ENCODE results near the gene PIGC. TPM values are rescaled to one million over a fixed set of nuclear protein-coding genes. Genes with fewer than 3 reads are reported as not detected.

PIGC gene
- total and polyA plus RNA-seq, 4 donors: 8.6 to 18.4 (median 13.2) TPM

DNA sequence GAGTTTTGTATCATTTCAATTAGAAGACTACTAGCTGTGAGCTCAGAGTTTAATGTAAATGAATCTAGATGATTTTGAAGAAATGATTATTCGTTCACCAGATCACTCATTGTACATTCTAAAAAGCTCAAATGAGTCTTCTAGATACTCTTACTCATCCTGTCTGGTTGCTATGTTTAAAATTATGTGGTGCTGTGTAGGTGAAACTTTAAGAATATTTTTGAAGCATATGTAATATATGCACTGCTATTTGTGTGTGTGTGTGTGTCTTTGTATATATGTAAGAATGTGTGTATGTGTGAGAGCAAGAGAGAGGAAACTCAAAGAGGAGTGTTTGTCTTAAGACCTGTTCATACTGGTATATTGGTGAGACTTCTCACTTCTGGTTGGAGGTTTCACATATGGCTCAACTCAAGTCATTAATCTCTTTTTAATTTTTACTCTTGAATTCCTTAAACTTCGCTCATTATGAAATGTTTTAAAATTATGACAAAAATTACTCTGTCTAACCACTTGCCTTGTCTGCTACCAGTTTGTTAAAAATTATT, 32.0 kb downstream of the PIGC start:
- H3K9me3 ChIP-seq (ENCODE audit: control insufficient read depth in 4 of 4, low read length in 3 of 4): no peaks in the 10 kb centered on the region
- no peak for TF ChIP-seq NR2F2 (IDR thresholded peaks at IDR 0.05)
- no peak for TF ChIP-seq EGR1 (IDR thresholded peaks at IDR 0.05; ENCODE audit: low read depth in 2 of 2)
- no peak for TF ChIP-seq FOXA1 (IDR thresholded peaks at IDR 0.05)
- no peak for TF ChIP-seq GABPA (IDR thresholded peaks at IDR 0.05 in 1 of 2, conservative IDR thresholded peaks at IDR 0.05 in 1 of 2)
- no peak for TF ChIP-seq HNF4G (IDR thresholded peaks at IDR 0.05)
- no peak for TF ChIP-seq SP1 (IDR thresholded peaks at IDR 0.05)
- no peak for TF ChIP-seq JUND (IDR thresholded peaks at IDR 0.05)
- no peak for TF ChIP-seq RXRA (IDR thresholded peaks at IDR 0.05)
- no peak for TF ChIP-seq HNF4A (conservative IDR thresholded peaks at IDR 0.05)
- TF ChIP-seq YY1 (IDR thresholded peaks at IDR 0.05): no peak
- TF ChIP-seq, protein P1, sequence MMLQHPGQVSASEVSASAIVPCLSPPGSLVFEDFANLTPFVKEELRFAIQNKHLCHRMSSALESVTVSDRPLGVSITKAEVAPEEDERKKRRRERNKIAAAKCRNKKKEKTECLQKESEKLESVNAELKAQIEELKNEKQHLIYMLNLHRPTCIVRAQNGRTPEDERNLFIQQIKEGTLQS (IDR thresholded peaks at IDR 0.05): no peak
- TF ChIP-seq TAF1 (conservative IDR thresholded peaks at IDR 0.05): no peak
- TF ChIP-seq, protein P2, sequence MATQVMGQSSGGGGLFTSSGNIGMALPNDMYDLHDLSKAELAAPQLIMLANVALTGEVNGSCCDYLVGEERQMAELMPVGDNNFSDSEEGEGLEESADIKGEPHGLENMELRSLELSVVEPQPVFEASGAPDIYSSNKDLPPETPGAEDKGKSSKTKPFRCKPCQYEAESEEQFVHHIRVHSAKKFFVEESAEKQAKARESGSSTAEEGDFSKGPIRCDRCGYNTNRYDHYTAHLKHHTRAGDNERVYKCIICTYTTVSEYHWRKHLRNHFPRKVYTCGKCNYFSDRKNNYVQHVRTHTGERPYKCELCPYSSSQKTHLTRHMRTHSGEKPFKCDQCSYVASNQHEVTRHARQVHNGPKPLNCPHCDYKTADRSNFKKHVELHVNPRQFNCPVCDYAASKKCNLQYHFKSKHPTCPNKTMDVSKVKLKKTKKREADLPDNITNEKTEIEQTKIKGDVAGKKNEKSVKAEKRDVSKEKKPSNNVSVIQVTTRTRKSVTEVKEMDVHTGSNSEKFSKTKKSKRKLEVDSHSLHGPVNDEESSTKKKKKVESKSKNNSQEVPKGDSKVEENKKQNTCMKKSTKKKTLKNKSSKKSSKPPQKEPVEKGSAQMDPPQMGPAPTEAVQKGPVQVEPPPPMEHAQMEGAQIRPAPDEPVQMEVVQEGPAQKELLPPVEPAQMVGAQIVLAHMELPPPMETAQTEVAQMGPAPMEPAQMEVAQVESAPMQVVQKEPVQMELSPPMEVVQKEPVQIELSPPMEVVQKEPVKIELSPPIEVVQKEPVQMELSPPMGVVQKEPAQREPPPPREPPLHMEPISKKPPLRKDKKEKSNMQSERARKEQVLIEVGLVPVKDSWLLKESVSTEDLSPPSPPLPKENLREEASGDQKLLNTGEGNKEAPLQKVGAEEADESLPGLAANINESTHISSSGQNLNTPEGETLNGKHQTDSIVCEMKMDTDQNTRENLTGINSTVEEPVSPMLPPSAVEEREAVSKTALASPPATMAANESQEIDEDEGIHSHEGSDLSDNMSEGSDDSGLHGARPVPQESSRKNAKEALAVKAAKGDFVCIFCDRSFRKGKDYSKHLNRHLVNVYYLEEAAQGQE (IDR thresholded peaks at IDR 0.05): no peak
- no peak for TF ChIP-seq FOXA2 (IDR thresholded peaks at IDR 0.05)
- TF ChIP-seq, protein P3, sequence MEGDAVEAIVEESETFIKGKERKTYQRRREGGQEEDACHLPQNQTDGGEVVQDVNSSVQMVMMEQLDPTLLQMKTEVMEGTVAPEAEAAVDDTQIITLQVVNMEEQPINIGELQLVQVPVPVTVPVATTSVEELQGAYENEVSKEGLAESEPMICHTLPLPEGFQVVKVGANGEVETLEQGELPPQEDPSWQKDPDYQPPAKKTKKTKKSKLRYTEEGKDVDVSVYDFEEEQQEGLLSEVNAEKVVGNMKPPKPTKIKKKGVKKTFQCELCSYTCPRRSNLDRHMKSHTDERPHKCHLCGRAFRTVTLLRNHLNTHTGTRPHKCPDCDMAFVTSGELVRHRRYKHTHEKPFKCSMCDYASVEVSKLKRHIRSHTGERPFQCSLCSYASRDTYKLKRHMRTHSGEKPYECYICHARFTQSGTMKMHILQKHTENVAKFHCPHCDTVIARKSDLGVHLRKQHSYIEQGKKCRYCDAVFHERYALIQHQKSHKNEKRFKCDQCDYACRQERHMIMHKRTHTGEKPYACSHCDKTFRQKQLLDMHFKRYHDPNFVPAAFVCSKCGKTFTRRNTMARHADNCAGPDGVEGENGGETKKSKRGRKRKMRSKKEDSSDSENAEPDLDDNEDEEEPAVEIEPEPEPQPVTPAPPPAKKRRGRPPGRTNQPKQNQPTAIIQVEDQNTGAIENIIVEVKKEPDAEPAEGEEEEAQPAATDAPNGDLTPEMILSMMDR (IDR thresholded peaks at IDR 0.05; ENCODE audit: low read depth, low read length, missing input control): no peak
- TF ChIP-seq, protein P4, sequence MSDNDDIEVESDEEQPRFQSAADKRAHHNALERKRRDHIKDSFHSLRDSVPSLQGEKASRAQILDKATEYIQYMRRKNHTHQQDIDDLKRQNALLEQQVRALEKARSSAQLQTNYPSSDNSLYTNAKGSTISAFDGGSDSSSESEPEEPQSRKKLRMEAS (IDR thresholded peaks at IDR 0.05): no peak
- no peak for TF ChIP-seq RAD21 (IDR thresholded peaks at IDR 0.05)
- WGBS: 92% methylated on average over 2 of the region's 2 CpGs
- no peak overlapping the region for H3K4me3 ChIP-seq (ENCODE audit: low read depth in 1 of 3, low read length in 3 of 3)
- H3K36me3 ChIP-seq (ENCODE audit: control insufficient read depth in 4 of 4, insufficient read depth in 3 of 4, low read depth in 1 of 4, low read length in 3 of 4): no peaks in the 10 kb centered on the region
- H3K9ac ChIP-seq (ENCODE audit: low read depth in 1 of 2, low read length in 2 of 2): no peak overlapping the region
- no peak overlapping the region for H3K27ac ChIP-seq (ENCODE audit: low read depth in 1 of 2, low read length in 2 of 2)
- no peaks in the 10 kb centered on the region for H3K4me1 ChIP-seq (ENCODE audit: control insufficient read depth in 4 of 4, insufficient read depth in 4 of 4, low read length in 3 of 4)
- DNase-seq (ENCODE audit: low spot score): no peak
- H3K27me3 ChIP-seq (ENCODE audit: control insufficient read depth in 4 of 4, insufficient read depth in 4 of 4, low read length in 3 of 4): no peaks in the 10 kb centered on the region

DNA sequence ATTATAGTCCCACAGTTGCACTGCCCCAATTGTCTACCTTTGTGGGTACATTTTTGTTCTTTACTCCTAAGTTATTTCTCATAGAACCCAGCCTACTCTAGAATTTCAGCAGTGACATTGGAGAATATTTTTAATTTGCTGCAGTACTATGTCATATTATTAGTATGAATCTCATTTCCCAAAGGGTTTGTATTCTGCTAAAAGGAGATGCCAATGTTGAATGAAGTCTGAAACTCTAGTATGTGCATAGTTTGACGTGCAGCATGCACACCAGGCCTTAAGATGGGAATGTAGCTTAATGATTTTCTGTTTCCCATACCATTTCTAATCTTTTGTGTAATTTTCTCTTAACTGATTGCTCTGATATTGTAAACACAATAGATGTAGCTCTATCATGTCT, 33.8 kb downstream of the PIGC start:
- no peak for DNase-seq (ENCODE audit: low spot score)
- H3K27me3 ChIP-seq (ENCODE audit: control insufficient read depth in 4 of 4, insufficient read depth in 4 of 4, low read length in 3 of 4): no peaks in the 10 kb centered on the region
- no peaks in the 10 kb centered on the region for H3K4me1 ChIP-seq (ENCODE audit: control insufficient read depth in 4 of 4, insufficient read depth in 4 of 4, low read length in 3 of 4)
- no peaks in the 10 kb centered on the region for H3K36me3 ChIP-seq (ENCODE audit: control insufficient read depth in 4 of 4, insufficient read depth in 3 of 4, low read depth in 1 of 4, low read length in 3 of 4)
- H3K27ac ChIP-seq (ENCODE audit: low read depth in 1 of 2, low read length in 2 of 2): no peak overlapping the region
- H3K9ac ChIP-seq (ENCODE audit: low read depth in 1 of 2, low read length in 2 of 2): no peak overlapping the region
- H3K4me3 ChIP-seq (ENCODE audit: low read depth in 1 of 3, low read length in 3 of 3): no peak overlapping the region
- H3K9me3 ChIP-seq (ENCODE audit: control insufficient read depth in 4 of 4, low read length in 3 of 4): no peaks in the 10 kb centered on the region
- WGBS: 96% methylated on average over 1 of the region's 1 CpG
- TF ChIP-seq RXRA (IDR thresholded peaks at IDR 0.05): no peak
- TF ChIP-seq, protein P5, sequence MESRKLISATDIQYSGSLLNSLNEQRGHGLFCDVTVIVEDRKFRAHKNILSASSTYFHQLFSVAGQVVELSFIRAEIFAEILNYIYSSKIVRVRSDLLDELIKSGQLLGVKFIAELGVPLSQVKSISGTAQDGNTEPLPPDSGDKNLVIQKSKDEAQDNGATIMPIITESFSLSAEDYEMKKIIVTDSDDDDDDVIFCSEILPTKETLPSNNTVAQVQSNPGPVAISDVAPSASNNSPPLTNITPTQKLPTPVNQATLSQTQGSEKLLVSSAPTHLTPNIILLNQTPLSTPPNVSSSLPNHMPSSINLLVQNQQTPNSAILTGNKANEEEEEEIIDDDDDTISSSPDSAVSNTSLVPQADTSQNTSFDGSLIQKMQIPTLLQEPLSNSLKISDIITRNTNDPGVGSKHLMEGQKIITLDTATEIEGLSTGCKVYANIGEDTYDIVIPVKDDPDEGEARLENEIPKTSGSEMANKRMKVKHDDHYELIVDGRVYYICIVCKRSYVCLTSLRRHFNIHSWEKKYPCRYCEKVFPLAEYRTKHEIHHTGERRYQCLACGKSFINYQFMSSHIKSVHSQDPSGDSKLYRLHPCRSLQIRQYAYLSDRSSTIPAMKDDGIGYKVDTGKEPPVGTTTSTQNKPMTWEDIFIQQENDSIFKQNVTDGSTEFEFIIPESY (IDR thresholded peaks at IDR 0.05): no peak
- no peak for TF ChIP-seq HNF4A (conservative IDR thresholded peaks at IDR 0.05)
- TF ChIP-seq YY1 (IDR thresholded peaks at IDR 0.05): no peak
- TF ChIP-seq GABPA (IDR thresholded peaks at IDR 0.05 in 1 of 2, conservative IDR thresholded peaks at IDR 0.05 in 1 of 2): no peak
- no peak for TF ChIP-seq NR2F2 (IDR thresholded peaks at IDR 0.05)
- TF ChIP-seq, protein P1 (IDR thresholded peaks at IDR 0.05): no peak
- TF ChIP-seq JUND (IDR thresholded peaks at IDR 0.05): no peak
- TF ChIP-seq, protein P4 (IDR thresholded peaks at IDR 0.05): no peak
- no peak for TF ChIP-seq RAD21 (IDR thresholded peaks at IDR 0.05)
- TF ChIP-seq FOXA1 (IDR thresholded peaks at IDR 0.05): no peak
- TF ChIP-seq SP1 (IDR thresholded peaks at IDR 0.05): no peak
- TF ChIP-seq FOXA2 (IDR thresholded peaks at IDR 0.05): no peak
- TF ChIP-seq, protein P3 (IDR thresholded peaks at IDR 0.05; ENCODE audit: low read depth, low read length, missing input control): no peak
- TF ChIP-seq HNF4G (IDR thresholded peaks at IDR 0.05): no peak

All from liver (tissue), 9 donors.